ENCODE measurements around the gene PPP2R2D.
"Not testable (repeated sequence)": the region's sequence is repeated elsewhere in the genome, so short reads cannot be mapped to it uniquely, and the experiment has no call there.

Gene PPP2R2D

DNA sequence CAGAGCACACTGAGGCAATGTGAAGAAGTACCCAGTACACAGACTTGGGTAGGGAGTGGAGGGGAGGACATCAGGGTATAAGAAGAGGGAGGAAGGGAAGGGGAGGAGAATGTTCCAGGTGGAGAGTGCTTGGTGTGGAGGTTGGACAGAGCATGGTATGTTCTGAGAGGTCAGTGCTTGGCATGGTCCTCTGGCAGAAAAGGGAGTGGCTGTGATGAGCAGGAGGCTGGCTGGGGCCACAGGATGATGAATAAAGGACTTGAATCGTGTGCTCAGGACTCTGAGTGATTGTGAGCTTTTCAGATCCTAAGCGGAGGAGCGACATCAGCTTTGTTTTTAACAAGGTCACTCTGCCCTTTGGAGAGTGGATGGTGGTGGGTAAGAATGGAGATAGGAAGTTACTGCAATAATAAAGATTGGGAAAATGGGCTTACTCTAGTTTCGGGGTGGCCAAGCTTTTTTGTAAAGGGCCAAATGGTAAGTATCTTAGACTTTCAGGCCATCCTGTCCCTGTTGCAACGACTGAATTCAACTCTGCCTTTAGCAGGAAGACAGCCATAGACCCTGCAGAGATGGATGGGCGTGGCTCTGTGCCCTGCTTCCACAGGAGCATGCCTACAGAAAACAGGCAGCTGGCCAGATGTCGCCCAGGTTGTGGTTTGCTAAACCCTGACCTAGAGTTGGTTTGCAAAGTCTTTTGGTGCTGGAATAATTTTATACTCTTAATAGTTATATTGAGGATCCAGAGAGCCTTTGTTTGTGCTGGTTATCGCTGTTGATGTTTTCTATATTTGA lies 8.4 kb downstream of the PPP2R2D start:
- no peak for DNase-seq

DNA sequence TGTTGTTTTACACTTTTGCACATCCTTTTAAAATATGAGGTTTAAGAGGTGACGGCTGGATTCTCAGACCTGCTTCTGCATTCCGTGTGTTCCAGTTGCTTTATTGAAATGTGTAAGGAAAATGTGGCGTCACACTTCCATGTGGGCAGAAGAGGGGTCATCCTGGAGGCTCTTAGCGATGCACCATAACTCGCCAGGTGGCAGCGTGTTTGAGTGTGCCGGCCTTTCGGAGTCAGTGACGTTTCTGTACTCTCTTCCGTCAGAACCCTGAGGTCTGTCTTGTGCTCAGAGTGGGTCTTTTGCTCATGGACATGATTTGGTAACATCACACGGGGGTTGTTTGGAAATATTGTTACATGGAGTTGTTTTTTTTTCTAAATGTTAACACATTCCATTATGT lies 9.1 kb downstream of the PPP2R2D start:
- DNase-seq: no peak

DNA sequence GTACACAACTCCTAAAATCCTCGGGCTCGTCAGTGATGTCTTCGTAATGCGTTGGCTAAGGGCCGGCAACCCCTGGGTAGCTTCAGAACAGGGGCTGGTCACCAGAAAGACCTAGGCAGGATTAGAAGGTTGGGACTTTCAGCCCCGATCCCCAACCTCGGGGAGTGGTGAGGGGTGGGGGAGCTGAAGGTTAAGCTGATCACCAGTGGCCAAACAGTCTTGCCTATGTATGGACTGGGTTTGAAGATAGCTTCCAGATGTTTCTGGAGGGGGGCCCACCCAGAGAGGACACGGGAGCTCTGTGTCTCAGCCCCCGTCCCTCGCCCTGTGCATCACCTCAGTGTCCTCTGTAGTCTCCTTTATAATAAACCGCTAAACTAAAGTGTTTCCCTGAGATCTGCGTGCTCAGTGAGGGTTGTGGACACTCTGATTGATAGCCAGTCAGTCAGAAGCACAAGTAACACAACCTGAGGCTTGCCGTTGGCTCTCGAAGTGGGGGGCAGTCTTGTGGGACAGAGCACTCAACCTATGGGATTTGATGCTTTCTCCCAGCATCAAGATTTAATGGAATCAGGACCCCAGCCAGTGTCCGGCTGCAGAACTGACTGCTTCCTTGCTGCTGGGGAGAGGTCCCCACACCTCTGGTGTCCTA lies 10.0 kb downstream of the PPP2R2D start:
- DNase-seq: no peak

DNA sequence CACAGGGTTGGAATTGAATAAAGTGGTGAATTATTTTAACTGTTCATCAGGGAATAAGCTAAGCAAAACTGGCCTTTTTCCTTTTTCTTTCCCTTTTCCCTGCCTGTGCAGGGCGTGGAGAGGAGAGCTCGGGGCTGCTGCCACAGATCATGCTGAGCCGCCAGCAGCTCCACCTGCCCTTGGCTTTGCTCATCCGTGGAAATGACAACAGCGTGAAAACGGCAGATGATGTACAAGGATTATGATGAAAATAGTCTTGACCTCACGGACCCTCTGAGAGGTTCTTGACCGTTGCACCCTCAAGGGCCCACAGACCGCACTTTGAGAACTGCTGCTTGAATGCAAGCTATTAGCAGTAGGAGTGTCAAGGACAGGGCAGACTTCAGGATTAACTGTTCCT lies 10.6 kb downstream of the PPP2R2D start:
- no peak for DNase-seq

DNA sequence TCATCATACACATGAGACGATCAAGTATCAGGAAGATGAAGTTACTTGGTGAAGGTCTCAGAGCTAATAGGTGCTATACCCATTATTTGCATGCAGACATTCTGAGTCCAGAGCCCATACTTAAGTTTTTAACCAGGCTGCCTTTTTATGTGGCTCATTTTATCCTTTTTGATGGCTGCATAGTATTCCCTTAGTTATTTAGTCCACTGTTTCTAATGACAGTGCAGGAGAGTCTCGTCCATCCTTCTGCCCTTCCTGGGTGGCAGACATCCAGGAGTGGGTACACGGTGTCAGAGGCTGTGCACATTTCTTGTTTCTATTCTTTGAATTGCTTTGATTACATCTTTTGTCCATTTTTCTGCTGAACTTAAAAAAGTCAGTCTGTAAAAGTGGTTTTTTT lies 11.8 kb downstream of the PPP2R2D start:
- DNase-seq: no peak

DNA sequence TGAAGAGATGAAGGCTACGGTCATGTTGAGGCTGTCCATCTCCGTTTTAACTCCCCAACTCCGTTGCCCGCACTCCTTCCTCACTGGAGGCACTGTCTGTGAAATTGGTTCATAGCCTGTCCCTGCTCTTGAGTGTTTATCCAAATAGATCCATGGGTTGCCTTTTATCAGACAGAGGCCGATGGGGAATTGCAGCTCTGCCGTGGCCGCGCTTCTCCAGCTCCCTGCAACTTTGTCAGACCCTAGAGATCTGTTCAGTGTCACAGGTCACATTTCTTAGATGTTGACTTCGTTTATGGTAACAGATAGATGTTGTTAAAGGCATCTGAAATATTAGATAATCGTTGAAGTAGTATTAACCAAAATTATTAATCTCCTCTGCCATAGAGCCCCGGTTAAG lies 14.7 kb downstream of the PPP2R2D start:
- DNase-seq: no peak

DNA sequence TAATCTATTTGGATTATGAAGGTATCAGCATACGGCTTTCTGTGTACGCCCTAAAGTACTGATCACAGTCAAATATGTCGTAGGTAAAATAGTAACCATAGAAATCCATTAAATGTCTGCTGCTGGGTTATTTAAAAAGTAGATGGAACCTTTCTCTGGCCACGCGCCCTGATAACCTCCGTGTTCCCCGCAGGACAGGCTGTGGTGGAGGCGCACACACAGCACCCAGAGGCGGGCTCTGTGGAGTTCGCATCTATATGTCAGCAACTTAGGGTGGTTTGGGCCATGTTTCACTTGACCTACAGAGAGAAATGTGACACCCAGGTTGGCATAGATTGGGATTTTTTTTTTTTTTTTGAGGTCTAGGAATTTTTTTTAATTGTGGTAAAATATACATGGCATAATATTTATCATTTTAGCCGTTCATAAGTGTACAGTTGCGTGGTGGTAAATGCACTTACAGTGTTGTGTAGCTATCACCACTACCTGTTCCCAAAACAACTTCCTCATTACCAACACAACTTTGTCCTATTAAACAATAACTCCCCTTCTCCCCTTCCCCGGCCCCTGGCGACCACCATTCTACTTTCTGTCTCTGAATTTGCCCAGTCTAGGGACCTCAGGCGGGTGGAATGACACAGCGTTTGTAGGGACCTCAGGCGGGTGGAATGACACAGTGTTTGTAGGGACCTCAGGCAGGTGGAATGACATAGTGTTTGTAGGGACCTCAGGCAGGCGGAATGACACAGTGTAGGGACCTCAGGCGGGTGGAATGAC lies 15.4 kb downstream of the PPP2R2D start:
- DNase-seq: no peak

DNA sequence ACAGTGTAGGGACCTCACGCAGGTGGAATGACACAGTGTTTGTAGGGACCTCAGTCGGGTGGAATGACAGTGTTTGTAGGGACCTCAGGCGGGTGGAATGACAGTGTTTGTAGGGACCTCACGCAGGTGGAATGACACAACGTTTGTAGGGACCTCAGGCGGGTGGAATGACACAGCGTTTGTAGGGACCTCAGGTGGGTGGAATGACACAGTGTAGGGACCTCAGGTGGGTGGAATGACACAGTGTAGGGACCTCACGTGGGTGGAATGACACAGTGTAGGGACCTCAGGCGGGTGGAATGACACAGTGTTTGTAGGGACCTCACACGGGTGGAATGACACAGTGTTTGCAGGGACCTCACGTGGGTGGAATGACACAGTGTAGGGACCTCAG lies 16.0 kb downstream of the PPP2R2D start:
- DNase-seq: not testable (repeated sequence)

DNA sequence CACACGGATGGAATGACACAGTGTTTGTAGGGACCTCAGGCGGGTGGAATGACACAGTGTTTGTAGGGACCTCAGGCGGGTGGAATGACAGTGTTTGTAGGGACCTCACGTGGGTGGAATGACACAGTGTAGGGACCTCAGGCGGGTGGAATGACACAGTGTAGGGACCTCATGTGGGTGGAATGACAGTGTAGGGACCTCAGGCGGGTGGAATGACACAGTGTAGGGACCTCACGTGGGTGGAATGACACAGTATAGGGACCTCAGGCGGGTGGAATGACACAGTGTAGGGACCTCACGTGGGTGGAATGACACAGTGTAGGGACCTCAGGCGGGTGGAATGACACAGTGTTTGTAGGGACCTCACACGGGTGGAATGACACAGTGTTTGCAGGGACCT lies 16.7 kb downstream of the PPP2R2D start:
- DNase-seq: not testable (repeated sequence)

DNA sequence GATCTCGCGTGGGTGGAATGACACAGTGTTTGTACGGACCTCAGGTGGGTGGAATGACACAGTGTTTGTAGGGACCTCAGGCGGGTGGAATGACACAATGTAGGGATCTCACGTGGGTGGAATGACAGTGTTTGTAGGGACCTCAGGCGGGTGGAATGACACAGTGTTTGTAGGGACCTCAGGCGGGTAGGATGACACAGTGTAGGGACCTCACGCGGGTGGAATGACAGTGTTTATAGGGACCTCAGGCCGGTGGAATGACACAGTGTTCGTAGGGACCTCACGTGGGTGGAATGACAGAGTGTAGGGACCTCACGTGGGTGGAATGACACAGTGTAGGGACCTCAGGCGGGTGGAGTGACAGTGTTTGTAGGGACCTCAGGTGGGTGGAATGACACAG lies 18.7 kb downstream of the PPP2R2D start:
- DNase-seq: not testable (repeated sequence)

DNA sequence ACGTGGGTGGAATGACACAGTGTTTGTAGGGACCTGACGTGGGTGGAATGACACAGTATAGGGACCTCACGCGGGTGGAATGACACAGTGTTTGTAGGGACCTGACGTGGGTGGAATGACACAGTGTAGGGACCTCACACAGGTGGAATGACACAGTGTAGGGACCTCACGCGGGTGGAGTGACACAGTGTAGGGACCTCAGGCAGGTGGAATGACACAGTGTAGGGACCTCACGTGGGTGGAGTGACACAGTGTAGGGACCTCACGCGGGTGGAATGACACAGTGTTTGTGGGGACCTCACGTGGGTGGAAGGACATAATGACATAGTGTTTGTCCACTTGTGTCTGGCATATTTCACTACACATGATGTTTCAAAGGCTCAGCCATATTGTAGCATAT lies 19.3 kb downstream of the PPP2R2D start:
- no peak for DNase-seq

DNA sequence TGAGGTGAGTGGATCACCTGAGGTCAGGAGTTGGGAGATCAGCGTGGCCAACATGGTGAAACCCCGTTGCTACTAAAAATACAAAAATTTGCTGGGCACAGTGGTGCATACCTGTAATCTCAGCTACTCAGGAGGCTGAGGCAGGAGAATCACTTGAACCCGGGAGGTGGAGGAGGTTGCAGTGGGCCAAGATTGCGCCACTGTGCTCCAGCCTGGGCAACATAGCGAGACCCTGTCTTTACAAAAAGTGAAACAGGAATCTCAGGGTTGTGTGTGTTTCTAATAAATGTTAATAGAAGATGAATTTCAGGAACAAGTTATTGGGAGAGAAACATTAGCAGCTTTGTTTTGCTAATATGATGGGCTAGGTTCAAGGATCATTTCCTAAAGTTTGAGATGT lies 19.9 kb downstream of the PPP2R2D start:
- no peak for DNase-seq

DNA sequence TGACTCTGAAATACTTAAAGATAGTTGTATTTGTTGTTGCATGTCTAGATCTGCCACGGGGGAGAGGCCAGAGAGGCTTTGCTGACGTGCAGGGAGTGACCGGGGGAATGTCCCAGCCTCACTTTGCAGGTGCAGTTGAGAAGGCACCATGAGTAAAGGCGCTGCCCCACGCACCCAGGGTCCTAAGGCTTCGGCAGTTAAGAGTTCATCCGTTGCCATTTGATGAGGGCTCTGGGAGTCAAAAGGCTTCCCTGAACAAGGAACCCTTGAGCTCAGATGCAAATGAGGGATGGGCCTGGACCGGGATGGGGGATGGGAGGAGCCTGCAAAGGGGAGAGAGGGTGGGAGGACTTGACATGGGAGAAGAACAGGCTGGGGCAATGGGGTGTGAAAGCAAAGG lies 20.4 kb downstream of the PPP2R2D start:
- no peak for DNase-seq

DNA sequence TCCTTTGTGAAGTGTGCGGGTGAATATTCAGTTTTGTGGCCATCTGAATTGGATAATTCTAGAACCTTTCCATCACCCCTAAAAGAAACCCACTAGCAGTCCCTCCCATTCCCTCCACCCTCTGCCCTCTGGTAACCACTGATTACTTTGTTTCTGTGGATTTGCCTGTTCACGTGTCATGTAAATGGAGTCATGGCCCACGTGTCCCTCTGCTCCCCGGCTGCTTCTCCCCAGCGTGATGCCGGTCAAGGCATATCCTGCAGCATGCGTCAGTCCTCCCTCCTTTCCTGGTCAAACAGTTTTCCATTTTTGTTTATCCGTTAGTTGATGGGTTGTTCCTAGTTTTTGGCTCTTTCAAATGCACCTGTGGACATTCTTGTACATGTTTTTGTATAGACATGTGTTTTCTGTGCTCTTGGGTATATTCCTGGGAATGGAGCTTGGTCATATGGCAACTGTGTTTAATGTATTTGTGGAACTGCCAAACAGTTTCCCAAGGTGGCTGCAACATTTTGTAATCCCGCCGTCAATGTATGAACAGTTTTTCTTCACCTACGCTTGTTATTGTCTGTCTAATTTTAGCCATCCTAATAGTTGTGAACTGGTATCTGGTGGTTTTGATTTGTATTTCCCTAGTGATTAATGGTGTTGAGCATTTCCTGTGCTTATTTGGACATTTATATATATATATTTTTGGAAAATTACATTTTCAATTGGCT lies 22.4 kb downstream of the PPP2R2D start:
- no peak for DNase-seq

DNA sequence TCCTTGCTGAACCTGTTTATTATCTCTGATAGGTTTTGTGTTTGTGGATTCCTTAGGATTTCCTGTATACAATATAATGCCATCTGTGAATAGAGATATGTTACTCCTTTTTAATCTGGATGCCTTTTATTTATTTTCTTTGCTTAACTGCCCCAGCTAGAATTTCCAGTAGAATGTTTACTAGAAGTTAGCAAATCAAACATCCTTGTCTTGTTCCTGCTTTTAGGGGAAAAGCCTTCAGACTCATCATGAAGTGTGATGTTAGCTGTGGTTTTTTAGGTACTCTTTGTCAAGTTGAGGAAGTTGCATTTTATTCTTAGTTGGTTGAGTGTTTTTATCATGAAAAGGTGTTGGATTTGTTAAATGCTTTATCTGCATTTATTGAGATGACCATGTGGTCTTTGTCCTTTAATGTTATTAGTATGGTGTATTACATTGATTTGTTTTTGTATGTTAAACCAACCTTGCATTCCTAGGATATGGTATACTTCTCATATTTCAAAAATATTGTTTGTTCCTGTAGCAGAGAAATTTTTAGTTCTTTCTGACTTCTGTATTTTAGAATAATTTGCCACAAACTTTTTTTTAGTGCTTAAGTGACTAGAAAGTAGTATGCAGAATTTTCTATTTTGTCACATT lies 24.3 kb downstream of the PPP2R2D start:
- no peak for DNase-seq

DNA sequence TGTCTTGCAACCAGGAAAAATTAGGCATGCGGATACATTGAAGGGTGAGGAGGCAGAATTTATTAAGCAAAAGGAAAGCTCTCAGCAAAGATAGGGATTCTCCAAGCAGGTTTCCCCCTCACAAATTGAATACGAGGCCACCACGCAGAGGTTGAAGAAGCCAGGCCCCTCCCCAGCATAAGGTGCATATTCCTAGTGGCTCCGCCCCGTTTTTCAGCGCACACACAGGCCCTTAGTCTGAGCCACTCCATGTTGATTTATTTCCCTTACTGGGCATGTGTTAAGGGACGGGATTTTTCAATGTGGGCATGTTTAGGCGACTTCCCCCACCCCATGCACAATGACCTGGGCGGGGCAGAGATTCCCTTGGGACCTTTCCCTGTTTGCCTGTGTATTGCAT lies 24.9 kb downstream of the PPP2R2D start:
- DNase-seq: no peak

DNA sequence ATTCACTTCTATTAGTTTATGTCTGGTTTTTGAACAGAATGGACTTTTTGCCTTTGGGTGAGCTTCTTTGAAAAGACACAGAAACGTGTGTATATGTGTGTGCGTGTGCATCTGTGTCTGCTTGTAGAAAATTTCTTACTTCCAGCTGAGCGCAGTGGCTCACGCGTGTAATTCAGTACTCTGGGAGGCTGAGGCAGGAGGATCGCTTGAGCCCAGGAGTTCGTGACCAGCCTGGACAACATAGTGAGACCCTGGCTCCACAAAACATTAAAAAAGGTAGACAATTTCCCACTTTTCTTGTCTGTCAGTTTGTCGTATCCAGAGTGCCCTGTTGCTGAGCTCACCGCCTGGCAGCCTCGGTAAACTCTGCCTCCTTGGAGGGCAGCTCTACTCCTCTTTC lies 25.4 kb downstream of the PPP2R2D start:
- no peak for DNase-seq

DNA sequence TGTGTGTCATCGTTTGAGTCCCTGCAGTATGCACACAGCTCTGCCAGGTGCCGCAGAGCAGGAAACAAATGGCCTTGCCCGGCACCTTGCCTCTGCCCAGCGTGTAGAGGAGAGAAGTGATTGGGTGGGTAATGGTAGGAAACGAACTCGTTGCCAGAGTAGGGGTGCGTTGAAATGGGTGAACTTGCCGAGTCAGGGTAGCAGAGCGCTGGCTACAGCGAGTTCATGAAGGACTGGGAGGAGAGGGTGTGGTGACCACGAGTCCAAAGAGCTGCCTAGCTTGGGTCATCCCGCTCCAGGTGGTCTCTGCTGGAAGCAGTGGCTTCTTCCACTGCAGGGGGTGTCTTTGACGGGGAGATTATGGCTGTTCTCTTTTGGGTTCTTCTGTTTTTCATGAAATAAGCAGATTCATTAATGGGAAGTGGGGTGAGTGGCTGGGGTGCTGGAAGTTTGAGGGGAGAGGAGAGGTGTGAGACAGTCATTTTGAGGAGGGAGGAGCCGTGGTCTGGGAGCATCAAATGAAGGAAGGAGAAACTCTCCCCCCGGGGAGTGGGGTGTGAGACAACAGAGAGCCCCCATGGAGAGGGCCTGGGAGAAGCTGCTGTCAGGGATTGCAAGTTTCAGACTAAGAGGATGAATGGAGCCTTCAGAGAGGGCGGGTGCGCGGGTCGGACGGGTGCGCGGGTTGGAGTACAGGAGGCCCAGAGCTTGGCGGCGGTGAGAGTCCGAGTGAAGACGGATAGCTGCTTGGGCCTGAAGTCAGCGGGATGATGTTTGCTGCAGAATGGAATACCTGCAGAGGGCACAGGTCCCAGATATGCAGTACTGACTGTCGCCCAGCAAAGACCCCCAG lies 26.2 kb downstream of the PPP2R2D start:
- DNase-seq: no peak

DNA sequence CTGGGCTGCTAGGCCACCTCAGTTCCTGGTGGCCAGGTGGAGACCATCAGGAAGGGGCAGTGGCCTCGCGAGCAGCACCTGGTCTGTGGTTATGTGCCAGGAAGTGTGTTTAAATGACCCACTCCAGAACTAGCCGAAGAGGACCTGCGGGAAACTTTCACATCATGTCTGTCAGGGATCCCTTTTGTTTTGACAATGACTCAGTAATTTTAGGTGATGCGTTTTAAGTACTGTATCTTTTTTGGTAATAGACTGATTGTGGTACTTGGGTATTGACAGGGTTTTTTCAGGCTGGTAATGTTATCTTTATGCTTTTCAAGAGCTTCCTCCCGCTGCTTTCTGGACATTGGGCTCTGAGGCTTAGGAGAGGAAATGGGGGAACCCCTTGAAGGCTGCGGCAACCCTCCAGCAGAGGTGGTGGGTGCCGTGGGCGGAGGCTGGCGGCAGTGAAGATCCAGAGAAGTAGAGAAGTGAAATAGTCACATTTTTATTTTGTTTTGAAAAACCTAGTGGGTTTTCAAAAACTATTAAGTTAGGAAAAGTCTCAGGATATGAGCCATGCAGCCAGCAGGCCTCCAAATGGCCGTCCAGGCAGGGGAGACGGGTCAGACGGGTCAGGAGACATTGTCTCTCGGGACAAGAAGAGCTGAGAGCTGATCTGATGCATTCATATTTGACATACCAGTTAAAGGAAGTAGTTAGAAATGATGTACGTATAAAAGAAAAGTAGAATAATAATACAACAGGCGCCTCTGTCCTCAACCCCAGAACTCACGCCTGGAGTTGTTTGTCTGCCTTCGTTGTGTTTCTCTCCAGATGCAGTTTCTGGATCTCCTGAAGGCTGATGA lies 27.7 kb downstream of the PPP2R2D start:
- DNase-seq: no peak

DNA sequence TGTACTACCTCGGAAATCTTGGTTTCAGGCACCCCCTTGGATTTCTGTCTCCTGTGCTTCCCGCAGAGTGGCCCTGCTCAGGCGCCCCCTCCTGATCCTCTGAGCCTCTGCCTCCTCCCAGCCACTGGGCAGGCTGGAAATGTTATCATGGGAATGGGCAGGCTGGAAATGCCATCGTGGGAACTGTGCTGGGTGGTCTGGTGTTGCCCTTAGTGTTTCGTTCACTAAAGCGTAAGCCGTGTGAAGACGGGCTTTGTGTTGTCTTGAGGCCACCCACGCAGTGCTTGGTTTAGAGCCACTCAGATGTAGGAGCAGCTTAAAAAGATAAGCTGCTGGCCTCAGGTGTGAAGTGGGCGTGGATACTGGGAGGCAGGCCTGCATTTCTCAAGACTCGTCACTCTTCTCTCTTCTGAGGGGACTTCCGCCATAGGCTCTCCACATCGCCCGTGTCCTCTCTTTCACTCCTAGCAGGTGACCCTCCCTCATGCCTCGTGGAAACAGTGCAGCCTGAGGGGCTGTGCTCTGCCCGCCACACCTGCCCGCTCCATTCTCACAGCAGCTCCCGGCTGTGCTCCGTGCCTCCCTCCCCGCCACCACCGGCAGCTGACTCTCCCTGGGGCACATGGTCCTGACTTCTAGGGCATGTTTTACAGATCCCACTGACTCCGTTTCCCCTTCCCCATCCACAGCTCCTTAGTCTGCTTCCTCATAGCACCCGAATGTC lies 28.5 kb downstream of the PPP2R2D start:
- DNase-seq: no peak

Measured in NCI-H1417 treated with DMSO at 0.1 percent for 48 hours (cell line).